SK-N-SH treated with all-trans-retinoic acid at 6 μM for 48 hours (cell line): ENCODE results near the gene PUDP.

Experiments
- ARNTL ChIP-seq: fragments of 450-650 bp; formaldehyde crosslinking; IDR thresholded peaks from 2 replicates; pipeline ENCODE4 v1.5.0; 2020; ENCODE audit warnings: low read depth, mild to moderate bottlenecking, moderate library complexity, borderline replicate concordance
- CREB5 ChIP-seq: fragments of 250-450 bp; sonication (Bioruptor Pico); IDR thresholded peaks from 2 replicates; pipeline ENCODE4 v1.5.1; 2020; ENCODE audit warnings: low read depth, mild to moderate bottlenecking, moderate library complexity
- CSDC2 ChIP-seq: fragments of 250-450 bp; sonication (Bioruptor Pico); IDR thresholded peaks from 2 replicates; pipeline ENCODE4 v1.5.0; 2020; ENCODE audit warnings: mild to moderate bottlenecking, moderate library complexity
- ISL1 ChIP-seq: fragments of 250-450 bp; sonication (Bioruptor Pico); IDR thresholded peaks from 2 replicates; pipeline ENCODE4 v2.1.2; 2022; ENCODE audit warnings: mild to moderate bottlenecking, moderate library complexity
- PPARA ChIP-seq: fragments of 250-450 bp; sonication (Bioruptor Pico); IDR thresholded peaks from 2 replicates; pipeline ENCODE4 v1.5.0; 2020; ENCODE audit warnings: mild to moderate bottlenecking, borderline replicate concordance
- RARB ChIP-seq: fragments of 250-450 bp; sonication (Bioruptor Pico); IDR thresholded peaks from 2 replicates; pipeline ENCODE4 v1.8.0; 2021; ENCODE audit warnings: mild to moderate bottlenecking, moderate library complexity
- ZFP3 ChIP-seq: fragments of 250-450 bp; sonication (Bioruptor Pico); IDR thresholded peaks from 2 replicates; pipeline ENCODE4 v1.5.0; 2020; ENCODE audit warnings: mild to moderate bottlenecking, moderate library complexity
- ZFP30 ChIP-seq: fragments of 450-650 bp; formaldehyde crosslinking; IDR thresholded peaks from 2 replicates; pipeline ENCODE4 v1.5.0; 2022; ENCODE audit warnings: mild to moderate bottlenecking, moderate library complexity
- TF ChIP-seq, protein P1 (sequence below): fragments of 250-450 bp; sonication (Bioruptor Pico); IDR thresholded peaks from 2 replicates; pipeline ENCODE4 v1.8.0; 2020; ENCODE audit warnings: mild to moderate bottlenecking, moderate library complexity, borderline replicate concordance

- no peak for TF ChIP-seq ZFP3 (CRISPR knock-in tag)
- no peak for TF ChIP-seq ISL1
- TF ChIP-seq ARNTL = no peak
- TF ChIP-seq, protein P1, sequence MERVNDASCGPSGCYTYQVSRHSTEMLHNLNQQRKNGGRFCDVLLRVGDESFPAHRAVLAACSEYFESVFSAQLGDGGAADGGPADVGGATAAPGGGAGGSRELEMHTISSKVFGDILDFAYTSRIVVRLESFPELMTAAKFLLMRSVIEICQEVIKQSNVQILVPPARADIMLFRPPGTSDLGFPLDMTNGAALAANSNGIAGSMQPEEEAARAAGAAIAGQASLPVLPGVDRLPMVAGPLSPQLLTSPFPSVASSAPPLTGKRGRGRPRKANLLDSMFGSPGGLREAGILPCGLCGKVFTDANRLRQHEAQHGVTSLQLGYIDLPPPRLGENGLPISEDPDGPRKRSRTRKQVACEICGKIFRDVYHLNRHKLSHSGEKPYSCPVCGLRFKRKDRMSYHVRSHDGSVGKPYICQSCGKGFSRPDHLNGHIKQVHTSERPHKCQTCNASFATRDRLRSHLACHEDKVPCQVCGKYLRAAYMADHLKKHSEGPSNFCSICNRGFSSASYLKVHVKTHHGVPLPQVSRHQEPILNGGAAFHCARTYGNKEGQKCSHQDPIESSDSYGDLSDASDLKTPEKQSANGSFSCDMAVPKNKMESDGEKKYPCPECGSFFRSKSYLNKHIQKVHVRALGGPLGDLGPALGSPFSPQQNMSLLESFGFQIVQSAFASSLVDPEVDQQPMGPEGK (CRISPR knock-in tag) = no peak
- no peak for TF ChIP-seq RARB
- TF ChIP-seq CREB5 (CRISPR knock-in tag) = no peak
- no peak for TF ChIP-seq PPARA (CRISPR knock-in tag)
- no peak for TF ChIP-seq CSDC2 (CRISPR knock-in tag)
- no peak for TF ChIP-seq ZFP30 (CRISPR knock-in tag)
These were observed 75.1 kb downstream of the PUDP start for GRCh38 chrX:7072856-7073255.
